DMS114 treated with DMSO at 0.1 percent for 48 hours (cell line): ENCODE data around the gene CLSTN1.
"Not testable (repeated sequence)": the region's sequence is repeated elsewhere in the genome, so short reads cannot be mapped to it uniquely, and the experiment has no call there.

Experiments
- DNase-seq: peaks from one replicate; lab custom pipeline; 2025; ENCODE audit not compliant: unreplicated experiment; lab: John Stamatoyannopoulos, UW

Gene CLSTN1

DNA sequence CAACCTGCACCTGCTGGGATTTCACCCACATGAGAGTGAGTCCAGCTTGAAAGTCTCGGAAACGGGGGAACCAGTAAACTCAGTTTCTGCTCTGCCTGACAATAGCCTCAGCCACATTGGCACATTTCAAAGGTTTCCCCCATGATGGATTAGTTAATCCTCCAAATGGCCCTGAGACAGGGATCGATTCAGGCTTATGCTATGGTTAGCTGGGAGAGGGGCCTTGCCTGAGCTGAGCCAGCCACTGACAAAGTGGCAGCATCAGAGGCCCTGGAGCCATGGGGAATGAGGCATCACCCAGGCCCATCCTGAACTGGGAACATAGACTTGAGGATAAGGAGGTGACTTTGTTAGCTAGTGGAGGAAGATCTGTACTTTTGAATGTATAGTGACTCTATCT is 2.9 kb upstream of the CLSTN1 start:
- no peak for DNase-seq

DNA sequence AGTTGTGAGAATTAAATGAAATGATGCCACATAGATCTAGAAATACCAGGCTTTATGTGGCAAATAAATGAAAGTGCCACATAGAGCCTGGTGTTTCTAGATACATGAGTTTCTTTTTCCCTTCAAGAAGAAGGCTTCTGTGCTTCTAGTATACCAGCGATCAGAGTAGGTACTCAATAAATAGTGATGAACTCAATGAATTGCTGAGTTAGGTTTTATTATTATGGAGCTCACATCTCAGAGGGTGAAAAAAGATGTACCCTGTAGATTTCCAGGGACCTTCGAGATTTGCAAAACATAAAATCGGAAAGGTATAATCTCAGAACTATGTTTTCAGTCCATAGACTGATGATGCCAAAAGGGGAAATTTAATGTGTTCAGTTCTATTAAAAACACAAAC is 2.3 kb upstream of the CLSTN1 start:
- no peak for DNase-seq

DNA sequence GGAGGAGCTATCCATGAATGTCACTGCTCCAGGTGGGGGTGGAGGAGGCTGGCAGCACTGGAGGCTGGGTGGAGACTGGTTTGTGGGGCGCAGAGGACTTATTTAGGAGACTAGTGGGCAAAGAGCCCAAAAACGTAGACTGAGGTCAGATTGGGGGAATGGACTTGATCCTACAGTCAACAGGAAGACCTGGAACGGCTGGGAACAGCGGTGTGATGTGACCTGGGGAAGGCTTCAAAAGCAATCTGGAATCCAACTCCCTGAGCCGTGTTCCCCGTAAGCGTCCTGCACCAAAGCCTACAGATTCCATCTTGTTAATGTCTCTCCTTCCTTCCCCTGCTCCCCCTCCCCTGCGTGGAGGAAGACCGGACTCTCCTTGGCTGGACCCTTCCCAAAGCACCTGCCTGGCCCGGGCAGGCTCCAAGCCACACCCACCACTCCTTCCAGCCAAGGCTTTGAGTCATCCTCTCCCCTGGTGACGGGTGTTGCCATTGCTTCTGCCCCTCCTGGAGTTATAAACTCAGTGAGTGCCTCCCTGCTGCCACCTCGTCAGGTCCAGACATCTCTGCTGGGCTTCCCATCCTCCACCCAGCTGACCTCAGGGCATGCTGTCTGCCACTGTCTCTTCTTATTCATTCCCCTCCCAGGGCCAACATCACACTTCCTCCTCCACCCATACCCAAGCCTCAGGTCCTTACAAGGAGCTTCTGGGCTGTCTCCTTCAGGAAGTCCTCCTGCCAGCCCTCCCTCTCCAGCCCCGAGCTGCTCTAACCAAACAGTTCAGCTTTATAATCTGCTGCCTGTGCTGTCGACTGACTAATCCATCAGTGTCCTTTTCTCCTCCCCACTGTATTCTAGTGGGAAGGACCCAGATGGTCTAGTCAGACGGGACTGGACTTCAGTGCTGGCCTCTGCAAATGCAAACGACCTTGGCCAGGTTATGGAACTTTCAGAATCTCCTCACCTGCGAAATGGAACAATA is 1.6 kb upstream of the CLSTN1 start:
- DNase-seq = no peak

DNA sequence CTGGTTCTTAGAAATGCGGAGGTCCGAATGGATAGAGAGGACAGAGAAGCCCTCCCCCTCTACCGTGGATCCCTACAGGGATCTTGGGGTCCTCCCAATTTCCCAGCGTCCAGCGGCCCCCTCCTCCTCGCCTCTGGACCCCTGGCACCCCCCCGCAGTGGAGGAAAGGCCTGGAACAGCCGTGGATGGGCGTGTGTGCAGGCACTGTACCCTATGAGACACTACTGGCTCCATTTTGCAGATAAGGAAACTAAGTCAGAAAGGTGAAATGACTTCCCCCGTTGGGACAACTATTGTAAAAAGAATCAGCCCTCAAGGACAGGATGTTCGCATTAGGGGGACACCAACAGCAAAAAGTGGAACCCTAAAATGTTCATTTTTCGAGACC is 931 bp upstream of the CLSTN1 start:
- DNase-seq = no peak

DNA sequence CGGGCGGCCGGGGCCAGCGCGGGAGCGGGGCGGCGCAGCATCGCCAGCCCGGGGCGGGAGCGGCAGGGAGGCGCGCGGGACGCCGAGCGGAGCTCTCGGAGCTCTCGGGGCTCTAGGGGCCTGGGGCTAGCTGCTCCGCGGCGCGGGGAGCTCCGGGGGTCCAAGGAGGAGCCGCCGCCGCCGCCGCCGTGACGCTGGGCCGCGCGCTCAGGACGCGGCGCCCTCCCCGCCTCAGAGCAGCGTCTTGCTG is 147 bp downstream of the CLSTN1 start:
- DNase-seq = no peak

DNA sequence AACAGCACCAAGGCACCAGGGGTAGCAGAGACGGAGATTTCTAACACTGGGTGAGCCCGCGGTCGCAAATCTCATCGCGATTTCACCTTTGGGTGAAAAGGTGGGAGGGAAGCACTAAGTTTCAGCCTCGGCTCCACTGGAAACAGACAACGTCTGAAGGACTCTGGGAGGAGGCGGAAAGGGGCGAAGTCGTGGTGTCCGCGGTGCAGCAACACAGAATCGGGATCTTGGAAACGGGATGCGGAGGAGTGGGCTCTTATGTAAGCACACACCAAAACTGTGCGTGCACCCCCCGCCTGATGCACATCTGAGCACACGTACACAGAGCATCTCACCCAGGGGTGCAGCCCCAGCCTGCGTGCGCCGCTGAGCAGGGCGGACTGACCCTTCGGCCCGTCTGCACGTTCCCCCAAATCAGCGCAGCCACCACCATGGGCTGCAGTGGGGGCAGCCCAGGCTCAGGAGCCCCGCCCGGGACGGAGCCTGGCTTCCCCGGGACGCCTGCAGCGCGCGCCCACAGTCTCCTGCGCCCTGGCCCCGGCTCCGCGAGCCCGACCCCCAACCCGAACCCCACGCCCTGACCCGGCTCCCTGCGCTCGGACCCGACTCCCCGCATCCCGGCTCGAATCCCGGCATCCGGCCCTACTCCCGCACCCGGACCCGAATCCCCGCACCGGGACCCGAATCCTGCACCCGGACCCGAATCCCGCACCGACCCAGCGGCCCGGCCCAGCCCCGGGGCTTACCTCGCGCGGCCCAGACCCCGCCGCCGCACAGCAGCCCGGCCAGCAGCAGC is 670 bp downstream of the CLSTN1 start:
- DNase-seq = no peak

DNA sequence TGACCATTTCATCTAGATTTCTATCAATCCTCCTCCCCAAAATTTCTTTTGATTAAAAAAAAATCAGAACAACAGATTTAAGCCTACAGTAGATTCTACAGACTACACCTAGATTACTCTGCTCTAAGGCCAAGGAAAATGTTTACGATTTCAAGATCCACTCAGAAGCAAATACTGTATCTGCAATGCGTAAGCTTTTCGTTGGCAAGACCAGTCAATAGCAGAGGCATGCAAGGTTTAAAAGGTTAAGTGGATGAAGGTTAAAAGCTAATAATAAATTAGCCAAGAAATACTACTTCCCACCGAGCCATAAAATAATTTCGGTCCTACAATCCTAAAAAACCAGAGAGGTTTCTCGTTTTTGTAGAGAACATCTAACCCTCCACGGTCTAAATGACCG is 1.3 kb downstream of the CLSTN1 start:
- no peak for DNase-seq

DNA sequence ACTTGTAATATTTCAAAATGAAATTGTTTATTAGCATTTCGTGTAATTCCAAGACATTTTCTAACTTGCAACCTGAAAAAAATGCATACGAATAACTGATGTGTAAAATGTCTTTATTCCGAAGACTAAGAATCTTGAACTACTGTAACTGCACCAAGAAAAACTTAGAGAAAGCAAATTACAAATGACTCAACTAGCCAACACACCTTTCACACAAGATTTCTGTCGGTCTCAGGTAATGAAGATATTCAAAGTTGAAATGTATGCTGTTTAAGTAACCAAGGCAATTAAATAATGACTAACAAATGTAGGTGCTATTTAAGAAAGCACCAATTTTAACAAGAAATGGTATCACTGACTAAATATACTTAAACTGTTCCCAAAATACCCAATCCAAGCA is 2.1 kb downstream of the CLSTN1 start:
- no peak for DNase-seq

DNA sequence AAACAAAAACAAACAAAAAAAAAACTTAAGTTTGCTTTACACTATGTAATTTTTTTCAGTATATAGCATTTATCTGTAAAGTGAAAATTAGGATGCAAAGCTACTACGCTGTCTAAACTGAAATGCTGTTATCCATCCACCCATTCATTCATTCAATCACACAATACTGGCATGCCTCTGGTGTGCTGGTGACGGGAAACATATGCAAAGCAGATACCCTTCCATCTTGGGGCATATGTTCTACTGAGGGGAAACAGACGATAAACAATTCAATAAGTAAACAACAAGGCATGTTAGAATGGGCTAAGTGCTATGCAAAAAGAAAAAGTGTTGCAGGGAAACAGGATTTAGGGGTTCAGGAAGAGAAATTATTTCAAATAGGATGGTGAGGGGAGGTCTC is 3.2 kb downstream of the CLSTN1 start:
- no peak for DNase-seq

DNA sequence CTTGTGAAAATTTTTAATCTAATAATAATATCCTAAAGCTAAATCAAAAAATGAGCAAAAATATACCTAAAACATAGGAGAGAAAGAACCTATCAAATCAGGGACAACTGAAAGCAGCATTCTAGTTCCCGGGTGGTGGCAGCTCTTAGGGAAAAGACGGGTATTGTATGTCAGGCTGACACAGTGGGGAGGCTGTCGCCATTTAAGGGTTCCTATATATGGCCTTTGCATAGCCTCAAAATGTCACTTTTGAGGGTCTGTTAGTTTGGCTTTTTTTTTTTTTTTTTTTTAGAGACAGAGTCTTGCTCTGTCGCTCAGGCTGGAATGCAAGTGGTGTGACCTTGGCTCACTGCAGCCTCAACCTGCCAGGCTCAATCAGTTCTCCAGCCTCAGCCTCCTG is 6.0 kb downstream of the CLSTN1 start:
- DNase-seq = no peak

DNA sequence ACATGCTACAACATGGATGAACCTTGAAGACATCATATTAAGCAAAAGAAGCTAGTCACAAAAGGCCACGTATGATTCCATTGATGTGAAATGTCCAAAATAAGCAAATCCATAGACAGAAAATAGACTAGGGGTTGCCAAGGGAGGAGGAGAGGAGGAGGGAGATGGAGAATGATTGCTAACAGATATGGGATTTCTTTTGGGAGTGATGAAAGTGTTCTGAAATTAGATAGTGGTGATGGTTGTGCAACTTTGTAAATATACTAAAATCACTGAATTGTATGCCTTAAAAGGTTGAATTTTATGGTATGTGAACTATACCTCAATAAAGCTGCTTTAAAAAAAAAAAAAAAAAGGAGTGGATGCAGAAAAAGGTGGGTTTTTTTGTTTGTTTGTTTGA is 7.6 kb downstream of the CLSTN1 start:
- DNase-seq = no peak

DNA sequence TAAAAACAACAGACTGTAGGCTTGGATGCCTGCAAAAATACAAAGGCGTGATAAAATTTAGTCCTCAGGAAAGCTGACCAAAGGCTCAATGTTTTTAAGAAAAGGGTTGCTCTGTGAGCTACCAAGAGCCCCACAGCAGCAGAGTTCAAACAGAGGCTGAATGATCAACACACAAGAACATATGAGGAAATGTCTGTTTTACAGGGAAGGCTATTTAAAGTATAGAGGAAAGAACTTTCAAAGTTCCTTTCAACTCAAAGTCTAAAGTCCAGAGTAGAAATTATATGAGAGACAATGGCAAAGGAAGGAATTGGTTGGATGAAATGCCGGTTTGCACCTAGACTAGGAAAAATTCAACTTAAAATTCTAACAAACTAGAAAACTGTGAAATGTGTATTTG is 8.6 kb downstream of the CLSTN1 start:
- no peak for DNase-seq

DNA sequence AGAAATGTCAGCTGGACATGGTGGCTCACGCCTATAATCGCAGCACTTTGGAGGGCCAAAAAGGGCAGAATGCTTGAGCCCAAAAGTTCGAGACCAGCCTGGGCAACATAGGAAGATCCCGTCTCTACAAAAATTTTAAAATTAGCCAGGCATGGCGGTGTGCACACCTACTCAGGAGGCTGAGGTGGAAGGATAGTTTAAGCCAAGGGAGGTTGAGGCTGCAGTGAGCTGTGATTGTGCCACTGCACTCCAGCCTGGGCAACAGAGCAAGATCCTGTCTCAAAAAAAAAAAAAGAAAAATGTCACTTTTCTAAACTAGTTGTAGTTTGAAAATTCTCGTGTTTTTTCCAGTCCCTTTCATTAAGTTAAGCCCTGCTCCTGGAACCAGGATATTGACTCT is 9.1 kb downstream of the CLSTN1 start:
- no peak for DNase-seq

DNA sequence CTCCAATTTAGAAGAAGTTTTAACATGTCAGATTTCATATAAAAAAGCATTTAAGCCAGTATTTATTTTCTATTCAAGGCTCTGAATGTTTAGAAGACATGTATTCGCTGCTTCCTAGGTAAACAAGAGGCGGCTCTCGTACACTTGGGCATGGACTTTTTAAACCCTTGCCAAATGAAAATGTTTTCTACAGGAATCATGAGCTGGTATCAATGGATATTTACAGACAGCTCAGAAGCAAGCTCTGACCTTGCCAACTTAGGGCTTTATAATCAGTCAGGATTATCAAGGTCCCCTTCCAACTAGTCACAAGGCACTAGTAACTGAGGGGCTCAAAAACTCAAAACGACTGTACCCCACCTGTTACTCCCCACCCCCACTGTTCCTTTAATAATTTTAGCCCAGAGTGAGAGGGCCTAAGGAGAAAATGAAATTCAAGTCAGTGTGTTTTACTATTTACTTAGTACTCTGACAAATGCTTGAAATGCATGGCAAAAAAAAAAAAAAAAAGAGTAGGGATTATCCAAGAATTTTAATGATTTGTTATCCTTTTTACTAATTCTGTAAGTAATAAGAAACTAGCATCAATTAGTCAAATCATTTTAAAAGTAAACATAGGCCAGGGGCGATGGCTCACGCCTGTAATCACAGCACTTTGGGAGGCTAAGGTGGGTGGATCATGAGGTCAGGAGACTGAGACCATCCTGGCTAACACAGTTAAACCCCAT is 12.4 kb downstream of the CLSTN1 start:
- DNase-seq = no peak

DNA sequence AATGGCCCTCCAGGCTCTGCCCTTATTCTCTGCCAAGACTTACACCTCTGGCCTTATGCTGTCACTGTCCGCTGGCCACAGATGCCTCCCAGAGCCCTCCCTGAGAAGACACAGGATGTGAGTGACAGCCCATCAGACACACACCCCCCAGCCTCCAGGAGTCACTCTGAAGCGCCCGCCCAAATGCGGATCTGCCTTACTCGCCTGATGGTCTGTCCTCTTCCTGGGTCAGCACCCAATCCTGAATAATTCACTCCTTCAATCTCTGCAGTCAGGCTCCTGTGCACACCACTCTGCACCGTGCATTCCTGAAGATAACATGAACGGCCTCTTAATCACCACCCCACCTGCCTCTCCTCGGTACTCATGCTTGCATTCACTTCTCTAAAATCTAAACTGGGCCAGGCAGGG is 14.7 kb downstream of the CLSTN1 start:
- DNase-seq = no peak

DNA sequence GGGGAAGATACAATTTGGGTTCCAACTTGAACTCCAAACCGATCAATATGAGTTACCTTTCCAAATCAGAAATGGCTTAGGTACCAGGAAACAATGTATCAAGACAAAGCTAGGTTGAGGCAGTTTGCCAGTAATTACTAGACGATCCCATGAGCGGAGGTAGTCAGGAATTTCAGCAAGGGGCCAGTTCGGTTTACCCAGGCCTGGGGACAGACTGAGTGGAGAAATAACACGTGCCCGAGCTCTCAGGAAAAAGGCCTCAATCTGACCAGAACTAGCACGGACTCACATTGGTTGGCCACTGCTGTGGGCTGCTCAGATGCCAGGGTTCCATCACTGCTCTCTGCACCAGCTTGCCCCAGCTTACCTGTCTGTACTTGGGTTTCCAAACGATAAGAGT is 15.3 kb downstream of the CLSTN1 start:
- DNase-seq = no peak

DNA sequence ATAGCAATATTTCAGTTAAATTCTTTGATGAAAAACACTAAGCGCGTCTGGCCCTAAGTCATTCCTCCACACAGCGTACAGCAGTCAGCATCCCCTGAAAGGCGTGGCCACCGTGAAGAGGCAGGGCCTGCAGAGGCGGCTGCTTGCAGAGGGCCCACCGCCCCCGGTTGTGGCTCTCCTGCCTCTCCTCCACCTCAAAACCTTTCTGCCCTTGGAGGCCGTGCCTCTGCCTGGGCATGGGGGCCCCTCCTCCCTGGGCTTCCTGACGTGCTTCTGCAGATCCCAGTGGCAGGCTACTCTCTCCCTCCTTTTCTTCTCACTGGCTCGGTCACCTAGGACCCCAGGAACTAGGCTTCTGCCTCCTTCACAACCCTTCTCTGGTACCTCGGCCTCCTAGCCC is 16.2 kb downstream of the CLSTN1 start:
- no peak for DNase-seq

DNA sequence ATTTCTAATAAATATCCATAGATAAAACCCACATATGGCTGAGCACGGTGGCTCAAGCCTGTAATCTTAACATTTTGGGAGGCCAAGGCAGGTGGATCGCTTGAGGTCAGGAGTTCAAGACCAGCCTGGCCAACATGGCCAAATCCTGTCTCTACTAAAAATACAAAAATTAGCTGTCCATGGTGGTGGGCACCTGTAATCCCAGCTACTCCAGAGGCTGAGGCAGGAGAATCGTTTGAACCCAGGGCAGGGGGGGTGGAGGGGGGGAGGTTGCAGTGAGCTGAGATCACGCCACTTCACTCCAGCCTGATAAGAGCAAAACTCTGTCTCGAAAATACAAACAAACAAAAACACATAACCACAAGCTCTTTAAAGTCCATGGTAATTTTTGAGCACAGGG is 17.8 kb downstream of the CLSTN1 start:
- not testable (repeated sequence) for DNase-seq

DNA sequence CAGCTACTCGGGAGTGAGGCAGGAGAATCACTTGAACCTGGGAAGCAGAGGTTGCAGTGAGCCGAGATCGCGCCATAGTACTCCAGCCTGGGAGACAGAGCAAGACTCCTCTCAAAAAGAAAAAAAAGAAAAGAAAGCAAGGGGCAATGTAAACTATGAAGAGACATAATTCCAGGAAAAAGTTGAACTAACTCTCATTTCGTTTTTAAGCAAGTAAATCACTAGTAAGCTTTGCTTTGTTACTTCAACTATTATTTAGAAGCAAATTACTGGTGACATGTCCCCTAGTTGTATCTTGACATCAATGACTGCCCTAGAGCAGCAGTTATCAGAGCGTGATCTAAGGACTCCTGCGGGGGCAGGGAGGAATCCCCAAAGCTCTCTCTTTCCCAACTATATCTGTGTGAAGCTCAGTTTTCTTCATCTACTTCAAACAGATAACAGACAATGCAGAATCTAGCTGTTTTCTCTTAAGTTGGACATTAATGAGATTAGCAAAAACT is 18.7 kb downstream of the CLSTN1 start:
- DNase-seq = no peak

DNA sequence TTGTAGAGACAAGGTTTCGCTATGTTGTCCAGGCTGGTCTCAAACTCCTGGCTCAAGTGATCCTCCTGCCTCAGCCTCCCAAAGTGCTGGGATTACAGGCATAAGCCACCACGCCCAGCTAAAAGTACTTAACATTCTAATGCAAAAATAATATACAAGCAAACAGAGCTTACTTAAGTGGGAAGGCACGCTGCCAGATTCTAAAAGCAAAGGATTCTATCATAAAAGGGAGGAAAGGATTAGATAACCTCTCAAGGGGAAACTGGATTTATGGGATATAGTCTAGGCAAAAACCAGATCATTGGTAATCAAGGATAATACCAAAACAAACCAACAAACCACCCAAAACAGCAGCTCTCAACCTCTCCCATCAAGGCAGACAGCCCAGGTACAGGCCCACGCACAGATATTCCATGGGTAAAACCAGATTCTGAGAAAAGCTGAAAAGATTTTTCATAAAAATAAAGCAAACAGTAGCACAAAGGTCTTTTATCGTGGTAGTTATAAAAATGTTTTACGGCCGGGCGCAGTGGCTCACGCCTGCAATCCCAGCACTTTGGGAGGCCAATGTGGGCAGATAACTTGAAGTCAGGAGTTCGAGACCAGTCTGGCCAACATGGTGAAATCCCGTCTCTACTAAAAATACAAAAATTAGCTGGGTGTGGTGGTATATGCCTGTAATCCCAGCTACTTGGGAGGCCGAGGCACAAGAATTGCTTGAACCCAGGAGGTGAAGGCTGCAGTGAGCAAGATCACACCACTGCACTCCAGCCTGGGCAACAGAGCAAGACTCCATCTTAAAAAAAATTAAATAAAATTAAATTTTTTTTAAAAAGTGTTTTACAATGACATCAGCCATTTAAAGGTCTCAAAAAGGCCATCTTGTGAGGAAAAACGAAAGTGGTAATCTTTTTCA is 20.5 kb downstream of the CLSTN1 start:
- DNase-seq = not testable (repeated sequence)

DNA sequence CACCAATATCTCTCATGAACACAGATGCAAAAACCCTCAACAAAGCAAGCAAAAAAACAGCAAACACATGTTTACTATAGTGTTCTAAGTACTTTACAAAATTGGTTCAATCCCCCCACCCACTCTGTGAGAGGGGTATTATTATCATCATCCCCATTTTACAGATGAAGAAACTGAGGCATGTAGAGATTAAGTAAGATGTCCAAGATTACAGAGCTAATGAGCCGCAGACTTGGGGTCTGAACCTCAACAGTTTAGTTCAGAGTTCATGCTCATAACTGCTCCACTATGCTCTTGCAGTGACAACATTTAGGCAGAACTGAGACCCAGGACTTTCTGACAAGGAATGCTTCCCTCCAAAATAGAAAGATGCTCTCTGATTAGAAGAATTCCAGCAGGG is 21.9 kb downstream of the CLSTN1 start:
- DNase-seq = no peak
